NCI-H526 treated with DMSO at 0.1 percent for 48 hours (cell line): ENCODE data around the gene DBH.

Source experiments
- DNase-seq: peaks from one replicate; lab custom pipeline; 2025; lab: John Stamatoyannopoulos, UW

DBH gene

DNA sequence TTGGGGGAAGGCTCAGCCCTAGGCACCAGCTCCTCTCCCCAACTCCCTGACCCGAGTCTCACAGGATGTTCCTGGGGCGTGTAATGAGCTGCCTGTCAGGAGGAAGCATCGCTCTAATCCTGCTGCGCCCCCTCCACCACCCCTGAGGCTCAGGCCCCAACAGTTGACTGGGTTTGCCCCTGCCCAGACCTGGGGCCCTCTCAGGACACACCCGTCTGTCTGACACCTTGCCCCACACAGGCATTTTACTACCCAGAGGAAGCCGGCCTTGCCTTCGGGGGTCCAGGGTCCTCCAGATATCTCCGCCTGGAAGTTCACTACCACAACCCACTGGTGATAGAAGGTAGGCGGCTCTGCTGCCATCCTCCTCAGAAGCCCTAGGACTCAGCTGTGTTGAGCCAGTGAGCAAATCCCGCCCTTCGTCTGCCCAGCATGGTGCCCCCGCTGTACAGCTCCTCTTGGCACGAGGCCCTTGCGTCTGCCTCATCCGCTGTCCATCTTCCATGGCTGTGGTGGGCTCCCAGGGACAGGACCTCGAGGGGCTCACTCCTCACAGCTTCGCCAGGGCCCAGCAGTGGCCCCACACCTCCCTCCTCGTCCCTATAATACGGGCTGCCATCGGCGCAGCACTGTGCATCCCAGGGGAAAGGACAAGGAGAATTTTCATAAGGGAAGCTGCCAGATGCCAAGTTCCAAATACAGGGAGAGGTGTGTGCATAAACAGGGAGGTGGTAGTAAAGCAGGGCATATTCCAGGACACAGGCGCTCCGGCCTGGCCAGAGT is 8.0 kb downstream of the DBH start:
- no peak for DNase-seq

DNA sequence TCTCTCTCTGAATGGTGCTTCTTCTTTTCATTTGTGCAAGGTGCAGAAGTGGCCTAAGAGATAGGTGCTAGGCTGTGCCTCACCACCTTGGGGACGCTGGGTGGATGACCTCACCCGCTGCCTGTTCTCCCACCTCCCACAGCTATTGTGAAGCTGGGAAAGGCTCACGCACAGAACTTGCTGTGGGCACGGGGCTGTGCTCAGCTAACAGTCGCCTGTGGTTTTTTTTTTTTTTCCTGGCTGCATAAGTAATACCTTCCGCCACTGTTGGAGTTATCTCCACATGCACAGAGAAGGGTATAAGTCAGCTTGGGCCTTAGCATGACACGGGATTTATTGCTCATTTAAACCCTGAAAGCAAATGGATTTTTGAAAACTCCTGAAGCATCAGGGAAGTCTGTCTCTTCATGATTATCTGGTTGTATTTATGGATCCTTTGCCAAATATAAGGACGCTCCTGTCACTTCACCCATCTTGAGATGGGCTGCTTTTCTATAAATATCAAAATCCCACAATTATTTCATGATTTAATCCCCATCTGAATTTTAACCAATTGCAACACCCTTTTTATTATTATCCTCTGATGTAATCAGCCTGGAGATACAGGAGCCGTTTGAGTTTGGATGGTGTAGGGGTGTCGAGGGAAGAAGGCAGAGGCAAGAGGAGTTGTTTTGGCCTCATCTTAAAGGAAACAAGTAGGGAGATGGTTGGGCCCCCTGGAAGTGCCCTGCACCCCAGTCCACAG is 9.0 kb downstream of the DBH start:
- no peak for DNase-seq

DNA sequence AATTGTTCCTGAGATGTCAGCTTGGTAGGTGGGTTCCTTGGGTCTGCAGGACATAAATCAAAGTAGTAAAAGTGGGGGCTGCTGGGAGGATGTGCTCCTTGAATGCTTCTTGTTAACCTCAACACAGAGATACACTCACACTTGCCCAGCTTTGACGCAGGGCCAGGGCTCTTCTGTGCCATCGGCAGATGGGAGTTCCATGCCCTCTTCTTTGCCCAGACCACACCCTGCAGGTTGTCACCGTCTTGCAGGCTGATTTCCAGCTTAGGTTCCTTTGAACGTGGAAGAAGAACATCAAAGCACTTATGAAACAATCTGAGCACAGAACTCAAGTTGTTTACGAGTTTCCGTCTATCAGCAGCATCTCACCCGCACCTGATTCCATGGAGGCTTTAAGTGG is 11.0 kb downstream of the DBH start:
- DNase-seq, result no peak

- DNase-seq, result no peak
Measured at GRCh38 chr9:133647765-133648469, 11.8 kb downstream of the DBH start.

- DNase-seq, result no peak
Measured at GRCh38 chr9:133649194-133649593, 13.0 kb downstream of the DBH start.

GRCh38 chr9:133650026-133650425 is 13.9 kb downstream of the DBH start:
- DNase-seq, result no peak

GRCh38 chr9:133653638-133654037 is 17.5 kb downstream of the DBH start:
- DNase-seq, result no peak

- DNase-seq, result no peak
Measured at GRCh38 chr9:133654736-133655657, 18.8 kb downstream of the DBH start.

GRCh38 chr9:133655701-133656100 is 19.5 kb downstream of the DBH start:
- no peak for DNase-seq

DNA sequence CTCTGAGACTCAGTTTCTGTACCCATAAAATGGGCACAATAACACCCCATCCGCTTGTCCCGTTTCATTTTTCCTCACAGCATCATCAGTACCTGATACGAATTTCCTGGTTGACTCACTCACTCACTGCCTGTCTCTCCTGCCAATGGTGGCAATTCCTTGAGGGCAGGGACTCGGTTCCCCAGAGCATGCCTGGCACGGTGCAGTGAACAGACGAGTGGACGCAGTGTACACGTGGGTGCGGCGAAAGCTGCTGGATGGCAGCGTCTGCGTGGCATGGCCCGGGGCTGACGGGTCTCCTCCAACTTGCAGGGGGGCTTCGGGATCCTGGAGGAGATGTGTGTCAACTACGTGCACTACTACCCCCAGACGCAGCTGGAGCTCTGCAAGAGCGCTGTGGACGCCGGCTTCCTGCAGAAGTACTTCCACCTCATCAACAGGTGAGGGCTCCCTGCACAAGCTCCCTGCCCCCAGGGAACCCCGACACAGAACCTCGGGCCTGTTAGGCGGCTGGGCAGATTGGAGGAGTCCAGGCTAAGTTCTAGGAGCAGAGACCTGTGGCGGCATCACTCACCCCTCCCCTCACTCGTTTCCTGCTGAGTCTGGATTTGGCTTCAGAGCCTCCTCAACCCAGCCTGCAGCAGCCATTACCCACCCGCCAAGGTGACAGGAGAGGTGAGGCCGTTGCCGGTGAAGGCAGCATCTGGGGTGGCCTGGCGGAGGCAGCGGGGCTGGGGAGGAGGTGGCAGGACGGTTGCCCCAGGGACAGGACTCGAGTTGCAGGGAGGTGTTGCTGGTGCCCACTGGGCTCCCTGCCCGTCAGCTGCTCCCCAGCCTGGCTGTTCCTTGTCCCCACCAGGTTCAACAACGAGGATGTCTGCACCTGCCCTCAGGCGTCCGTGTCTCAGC is 20.3 kb downstream of the DBH start:
- no peak for DNase-seq

GRCh38 chr9:133657120-133657661 is 21.0 kb downstream of the DBH start:
- no peak for DNase-seq

DNA sequence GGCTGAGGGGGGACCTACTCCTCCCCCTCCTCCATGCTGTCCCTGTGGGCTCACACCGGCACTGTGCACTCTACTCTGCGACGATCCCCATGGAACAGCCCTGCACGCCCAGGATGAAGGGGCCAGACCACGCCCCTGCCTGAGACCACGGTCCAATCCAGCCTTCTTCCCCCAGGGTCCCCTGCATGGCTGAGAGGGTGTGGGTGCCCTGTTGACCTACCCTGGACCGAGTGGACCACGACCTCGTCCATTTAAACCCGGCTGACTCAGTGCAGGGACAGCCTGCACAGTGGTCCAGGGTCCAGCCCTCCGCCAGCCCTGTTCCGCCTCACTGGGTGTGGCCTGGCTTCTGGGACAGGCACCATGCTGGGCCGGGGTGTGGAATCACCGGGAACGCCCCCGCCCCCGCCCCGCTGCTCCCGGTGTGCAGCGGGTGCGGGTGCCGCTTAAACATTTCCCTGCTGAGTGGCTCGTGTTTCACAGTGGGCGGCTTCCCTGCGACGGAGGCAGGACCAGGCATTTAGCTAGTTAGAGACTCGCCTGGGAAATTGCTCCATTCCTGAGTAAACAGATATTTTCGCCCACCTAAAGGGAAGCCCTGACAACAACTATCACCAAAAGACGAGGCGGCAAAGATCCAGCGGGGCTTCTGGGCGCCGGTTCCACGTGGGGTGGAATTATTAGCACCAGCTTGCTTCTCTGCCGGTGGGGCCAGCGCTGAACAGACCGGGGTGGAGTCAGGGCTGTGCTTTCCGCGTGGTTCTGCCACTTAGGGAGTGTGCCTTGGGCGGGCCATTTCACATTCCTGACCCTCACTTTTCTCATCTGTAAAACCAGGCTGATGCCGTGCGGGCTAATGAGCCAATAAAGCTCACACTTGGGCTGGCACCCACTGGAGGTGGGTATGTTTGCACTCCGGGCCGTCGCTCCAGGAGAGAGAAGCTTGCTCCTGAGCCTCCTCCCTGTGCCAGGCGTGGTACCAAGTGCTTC is 22.6 kb downstream of the DBH start:
- DNase-seq, result no peak

GRCh38 chr9:133659516-133659915 is 23.4 kb downstream of the DBH start:
- DNase-seq, result no peak

GRCh38 chr9:133661846-133662540 is 25.8 kb downstream of the DBH start:
- DNase-seq, result no peak

DNA sequence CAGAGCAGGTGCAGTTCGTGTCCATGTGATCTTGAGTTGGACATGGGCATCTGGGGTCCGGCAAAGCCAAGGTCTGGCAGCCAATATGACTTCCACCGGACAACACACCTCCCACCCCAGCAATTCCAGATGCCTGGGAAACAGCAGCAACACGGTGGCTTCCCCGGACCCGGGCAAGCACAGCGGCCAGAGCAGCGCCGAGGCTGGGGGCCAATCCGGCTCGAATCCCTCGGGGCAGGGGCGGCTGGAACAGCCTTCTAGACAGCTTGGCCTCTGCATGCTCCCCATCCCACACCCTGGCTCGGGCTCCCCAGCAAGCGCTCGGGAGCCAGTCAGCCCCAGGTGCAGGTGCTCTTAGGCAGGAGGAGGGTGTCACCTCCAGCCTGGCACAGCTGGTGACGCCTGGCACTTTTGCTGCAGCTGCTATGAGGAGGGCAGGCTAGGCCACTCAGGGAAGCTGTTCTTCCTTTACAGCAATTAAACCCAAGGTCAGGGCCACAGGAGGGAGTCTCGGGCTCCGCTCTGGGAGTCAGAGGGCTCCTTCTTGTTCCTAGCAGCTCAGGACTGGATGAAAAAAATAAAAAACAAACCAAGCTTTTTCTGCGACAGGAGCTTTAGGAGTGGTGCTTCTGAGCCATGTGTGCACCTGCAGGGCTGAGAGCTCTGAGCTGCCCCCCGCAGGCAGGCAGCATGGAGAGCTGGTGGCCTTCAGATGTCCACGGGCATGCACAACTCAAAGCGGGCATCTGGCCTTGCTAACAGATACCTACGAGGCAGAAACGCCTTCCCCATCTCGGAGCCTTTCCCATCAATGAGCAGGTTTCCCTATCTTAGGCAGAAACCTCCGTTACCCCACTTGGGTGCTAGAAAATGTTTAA is 28.2 kb downstream of the DBH start:
- DNase-seq, result no peak

GRCh38 chr9:133665096-133665495 is 28.9 kb downstream of the DBH start:
- DNase-seq, result no peak

DNA sequence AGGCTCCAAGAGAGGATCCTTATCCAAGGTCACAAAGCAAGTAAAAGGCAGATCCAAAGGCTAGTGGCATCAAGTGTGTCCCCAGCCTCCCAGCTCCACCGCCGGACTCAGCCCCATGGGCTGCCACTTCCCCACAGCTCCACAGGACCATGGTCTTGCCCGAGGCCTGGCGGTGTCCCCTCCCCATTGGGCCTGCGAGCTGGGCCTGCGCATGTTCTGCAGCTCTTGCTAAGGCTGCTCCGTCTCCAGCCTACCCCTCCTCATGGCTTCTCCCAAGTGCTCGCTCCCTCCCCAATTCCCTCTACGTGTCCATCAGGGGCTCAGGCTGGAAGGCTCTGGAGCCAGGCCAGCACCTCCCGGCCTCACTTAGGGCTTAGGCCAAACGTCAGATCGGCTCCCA is 29.4 kb downstream of the DBH start:
- DNase-seq, result no peak

DNA sequence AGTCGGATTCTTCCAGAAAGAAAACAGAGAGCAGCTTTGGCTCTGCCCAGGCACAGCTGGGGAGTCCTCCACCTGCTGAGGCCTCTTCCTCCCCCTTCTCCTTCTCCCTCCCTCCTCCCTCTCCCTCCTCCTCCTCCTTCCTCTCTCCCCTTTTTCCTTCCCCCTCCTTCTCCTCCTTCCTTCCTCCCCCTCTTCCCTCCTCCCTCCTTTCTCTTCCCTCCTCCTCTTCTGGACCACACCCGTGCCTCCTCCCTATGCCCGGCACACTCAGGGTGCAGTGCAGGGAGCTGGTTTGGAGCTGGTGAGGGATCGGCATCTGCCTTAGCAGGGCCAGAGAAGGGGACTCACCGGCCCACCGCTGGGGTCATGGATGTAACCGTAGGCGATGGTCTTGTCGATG is 30.2 kb downstream of the DBH start:
- no peak for DNase-seq
